Suppressor macrophage (primary cell): ENCODE measurements around the gene N4BP2L2.

Source experiments
- DNase-seq, 4 experiments: peaks; one replicate each; pipeline ENCODE4 v3.0.0-alpha.2; 2020 to 2022

The N4BP2L2 gene

GRCh38 chr13:32425158-32425557 lies 113.4 kb downstream of the N4BP2L2 start:
- no peak for DNase-seq

DNA sequence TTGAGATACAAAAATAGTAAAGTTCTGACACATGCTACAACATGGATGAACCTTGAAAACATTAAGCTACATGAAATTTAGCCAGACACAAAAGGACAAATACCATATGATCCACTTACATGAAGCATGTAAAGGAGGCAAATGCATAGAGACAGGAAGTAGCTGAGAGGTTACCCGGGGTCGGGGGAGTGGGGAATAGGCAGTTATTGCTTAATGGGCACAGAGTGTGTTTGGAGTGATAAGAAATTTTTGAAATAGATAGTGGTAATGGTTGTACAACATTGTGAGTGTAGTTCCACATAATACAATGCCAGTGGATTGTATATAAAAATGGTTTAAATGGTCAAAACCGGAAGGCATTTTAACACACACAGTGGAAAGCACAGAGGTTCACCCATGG lies 115.0 kb downstream of the N4BP2L2 start:
- peak in 3 of 4 experiments; percentile 18 to 35 (median 27) for DNase-seq

- no peak for DNase-seq
These were observed 118.7 kb downstream of the N4BP2L2 start for GRCh38 chr13:32419862-32420261.

- no peak for DNase-seq
These were observed 120.6 kb downstream of the N4BP2L2 start for GRCh38 chr13:32417995-32418394.

DNA sequence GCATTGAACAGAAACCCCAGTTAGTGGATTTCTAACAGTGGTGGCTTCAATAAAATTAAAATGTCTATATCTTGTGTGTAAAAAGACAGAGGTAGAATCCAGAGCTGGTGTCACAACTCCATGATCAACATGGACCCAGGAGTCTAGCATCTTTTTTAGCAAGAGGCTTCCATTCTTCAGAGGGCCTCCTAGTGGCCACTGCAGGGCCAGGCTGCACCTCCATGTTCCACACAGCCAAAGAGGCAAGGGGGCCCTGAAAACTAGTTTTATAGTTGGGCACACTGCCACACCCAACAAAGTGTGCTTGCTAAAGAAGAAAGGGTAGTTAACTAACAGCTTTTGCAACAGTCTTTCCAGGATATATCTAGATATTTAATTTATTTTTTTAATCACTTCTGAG lies 123.6 kb downstream of the N4BP2L2 start:
- DNase-seq = peak in 2 of 4 experiments; percentile 16 to 29

DNA sequence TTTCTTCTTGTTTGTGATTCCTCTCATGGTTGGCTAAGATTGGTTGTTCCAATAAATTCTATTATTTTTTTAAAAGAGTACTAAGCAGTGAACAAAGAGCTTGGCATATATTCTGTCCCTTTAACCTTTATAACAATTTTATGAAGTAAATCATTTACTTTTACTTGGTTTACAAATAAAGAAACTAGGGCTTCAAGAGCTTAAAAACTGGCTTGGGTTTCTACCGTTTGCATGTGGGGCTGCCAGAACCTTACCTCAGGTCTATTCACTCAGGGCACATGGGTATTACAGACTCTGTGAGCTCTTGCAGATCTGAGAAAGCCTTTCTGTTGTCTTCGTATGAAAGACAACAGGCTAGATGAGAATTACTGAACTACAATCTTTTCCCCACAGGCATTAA lies 124.0 kb downstream of the N4BP2L2 start:
- DNase-seq = no peak

- DNase-seq = no peak
These were observed 125.3 kb downstream of the N4BP2L2 start for GRCh38 chr13:32413284-32413683.

DNA sequence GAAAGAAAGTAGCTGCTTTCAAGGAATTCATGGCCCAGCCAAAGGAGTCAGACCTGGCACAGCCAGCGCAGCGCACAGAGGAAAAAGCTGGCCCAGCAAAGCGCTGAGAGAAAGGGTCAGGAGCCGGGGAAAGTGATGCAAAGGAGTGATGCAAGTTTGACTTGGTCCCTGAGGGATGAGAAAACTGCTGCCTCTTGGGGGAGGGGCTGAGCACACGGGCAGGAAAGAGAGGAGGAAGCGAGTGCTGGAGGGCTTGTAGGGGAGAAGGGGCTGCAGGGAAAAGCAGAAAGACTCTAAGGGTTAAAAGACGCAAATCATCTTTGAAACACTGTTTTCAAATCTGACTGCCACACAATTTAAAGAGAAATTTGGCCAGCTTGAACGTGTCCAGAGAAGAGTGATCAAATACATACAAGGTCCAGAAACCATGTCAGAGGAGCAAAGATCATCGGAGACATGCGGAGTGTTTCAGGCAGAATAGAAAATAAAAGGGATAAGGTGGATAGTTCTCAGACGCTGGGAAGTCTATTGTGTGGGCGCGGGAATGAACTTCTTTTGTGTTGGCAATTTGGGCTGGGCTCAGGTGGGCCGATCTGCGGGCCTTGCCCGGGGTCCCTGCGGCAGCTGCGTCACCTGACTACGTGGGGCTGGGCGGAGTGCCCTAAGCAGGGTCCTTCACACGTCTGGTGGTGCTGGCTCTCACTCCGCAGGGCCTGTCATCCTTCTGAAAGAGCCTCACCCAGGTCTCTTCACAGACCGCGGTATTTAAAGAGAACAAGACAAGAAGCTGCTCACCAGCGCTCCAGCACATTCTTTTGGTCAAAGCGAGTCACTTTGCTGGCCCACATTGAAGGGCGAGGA lies 128.8 kb downstream of the N4BP2L2 start:
- no peak for DNase-seq

DNA sequence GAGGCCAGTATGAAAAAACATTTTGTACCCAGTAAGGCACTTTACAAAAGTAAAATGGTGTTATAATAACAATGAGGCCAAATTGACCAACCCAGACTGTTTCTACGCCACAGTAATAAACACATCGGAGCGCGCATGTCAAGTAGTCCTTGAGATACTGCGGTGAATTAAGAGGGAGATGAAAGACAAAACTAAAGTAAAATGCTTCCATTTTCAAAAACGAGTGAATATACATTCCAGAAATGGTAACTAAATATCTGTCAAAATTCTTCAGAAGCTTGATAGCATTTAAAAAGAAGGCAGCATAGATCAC lies 129.6 kb downstream of the N4BP2L2 start:
- no peak for DNase-seq

GRCh38 chr13:32408296-32409000 lies 130.1 kb downstream of the N4BP2L2 start:
- no peak for DNase-seq

DNA sequence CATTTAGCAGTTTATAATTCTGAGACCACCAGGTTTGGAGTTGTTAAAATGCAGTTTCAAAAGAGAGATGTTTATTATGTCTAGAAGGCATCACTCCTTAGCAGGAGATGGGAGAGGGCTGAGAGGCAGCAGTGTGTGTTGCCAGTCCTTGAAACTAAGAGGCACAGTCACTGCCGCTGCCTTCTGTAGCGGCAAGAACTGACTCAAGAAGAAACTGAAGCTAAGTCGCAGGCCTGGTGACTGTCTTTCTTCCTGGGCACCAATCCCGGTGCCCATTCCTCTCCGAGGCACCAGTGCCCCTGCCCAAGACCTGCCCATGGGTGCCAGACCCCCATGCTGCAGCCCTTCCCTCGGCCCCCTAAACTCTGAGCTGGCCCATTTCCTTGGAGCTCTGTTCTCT lies 130.7 kb downstream of the N4BP2L2 start:
- no peak for DNase-seq

GRCh38 chr13:32403108-32403507 lies 135.5 kb downstream of the N4BP2L2 start:
- no peak for DNase-seq

DNA sequence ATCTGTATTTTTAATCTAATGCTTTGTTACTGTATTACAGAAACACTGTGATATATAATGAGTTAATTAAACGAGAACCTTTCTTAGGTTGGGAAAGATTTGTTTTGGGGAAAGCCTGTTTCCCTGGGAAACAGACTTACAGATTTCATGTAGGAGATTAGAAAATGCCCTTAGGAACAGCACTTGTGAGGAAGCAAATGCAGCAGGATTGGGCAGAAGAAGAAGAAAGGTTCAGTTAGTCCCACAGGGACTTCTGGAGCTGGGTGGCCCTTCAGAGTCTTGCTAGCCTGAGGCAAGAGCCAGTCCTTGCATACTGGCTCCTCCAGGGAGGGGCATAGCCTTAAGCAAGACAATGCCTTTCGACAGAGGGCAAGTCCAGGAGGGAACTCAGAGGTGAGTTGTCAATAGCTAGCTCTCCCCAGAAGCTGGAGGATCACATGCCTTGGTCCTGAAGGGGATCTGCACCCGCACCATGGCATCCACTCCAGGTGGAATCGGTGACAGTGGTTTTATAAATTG lies 147.4 kb downstream of the N4BP2L2 start:
- no peak for DNase-seq

DNA sequence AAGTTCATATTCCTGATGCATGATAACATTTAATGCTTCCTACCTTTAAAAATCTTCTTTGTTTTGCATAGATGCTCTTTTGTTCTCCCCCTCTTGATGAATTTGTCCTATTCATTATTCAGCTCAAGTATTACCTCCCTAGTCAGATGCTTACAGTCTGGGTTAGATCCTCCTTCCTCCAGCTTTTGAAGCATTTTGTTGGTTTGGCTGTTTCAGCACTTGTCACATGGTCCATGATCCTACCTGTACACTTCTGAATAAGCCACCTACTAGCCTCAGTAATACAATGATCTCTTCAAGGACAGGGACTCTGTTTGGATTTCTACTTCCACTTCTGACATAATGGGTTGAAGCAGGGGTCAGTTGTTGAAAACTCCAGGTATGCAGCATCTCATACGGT lies 148.1 kb downstream of the N4BP2L2 start:
- DNase-seq = no peak

GRCh38 chr13:32390048-32390447 lies 148.5 kb downstream of the N4BP2L2 start:
- DNase-seq = no peak

DNA sequence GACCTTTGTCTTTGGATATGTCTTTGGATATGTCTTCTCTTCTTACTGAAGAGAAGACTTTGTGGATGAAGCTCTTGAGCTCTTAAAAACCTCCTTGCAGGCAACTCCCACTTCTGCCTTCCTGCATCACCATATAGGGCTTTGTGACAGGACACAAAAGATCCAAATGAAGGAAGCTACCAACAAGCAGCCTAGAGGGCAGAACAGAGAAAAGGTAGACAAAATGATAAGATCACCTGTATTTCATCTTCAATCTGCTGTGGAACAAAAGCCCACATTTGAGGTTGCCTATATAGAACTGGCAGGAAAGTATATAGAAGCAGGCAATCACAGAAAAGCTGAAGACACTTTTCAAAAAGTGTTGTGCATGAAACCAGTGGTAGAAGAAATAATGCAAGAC lies 153.2 kb downstream of the N4BP2L2 start:
- DNase-seq = no peak

DNA sequence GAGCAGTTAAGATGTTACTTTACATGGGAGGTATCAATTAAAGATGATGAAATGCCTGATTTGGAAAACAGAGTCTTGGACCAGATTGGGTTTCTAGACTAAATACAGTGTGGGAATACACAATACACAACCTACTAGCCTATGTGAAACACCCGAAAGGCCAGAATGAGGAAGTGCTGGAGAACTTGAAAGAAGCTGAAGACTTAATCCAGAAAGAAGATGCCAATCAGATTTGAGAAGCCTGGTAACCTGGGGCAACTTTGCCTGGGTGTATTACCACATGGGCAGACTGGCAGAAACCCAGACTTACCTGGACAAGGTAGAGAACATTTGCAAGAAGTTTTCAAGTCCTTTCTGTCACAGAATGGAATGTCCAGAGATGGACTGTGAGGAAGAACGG lies 153.9 kb downstream of the N4BP2L2 start:
- DNase-seq = peak in 2 of 4 experiments; percentile 26 to 30

DNA sequence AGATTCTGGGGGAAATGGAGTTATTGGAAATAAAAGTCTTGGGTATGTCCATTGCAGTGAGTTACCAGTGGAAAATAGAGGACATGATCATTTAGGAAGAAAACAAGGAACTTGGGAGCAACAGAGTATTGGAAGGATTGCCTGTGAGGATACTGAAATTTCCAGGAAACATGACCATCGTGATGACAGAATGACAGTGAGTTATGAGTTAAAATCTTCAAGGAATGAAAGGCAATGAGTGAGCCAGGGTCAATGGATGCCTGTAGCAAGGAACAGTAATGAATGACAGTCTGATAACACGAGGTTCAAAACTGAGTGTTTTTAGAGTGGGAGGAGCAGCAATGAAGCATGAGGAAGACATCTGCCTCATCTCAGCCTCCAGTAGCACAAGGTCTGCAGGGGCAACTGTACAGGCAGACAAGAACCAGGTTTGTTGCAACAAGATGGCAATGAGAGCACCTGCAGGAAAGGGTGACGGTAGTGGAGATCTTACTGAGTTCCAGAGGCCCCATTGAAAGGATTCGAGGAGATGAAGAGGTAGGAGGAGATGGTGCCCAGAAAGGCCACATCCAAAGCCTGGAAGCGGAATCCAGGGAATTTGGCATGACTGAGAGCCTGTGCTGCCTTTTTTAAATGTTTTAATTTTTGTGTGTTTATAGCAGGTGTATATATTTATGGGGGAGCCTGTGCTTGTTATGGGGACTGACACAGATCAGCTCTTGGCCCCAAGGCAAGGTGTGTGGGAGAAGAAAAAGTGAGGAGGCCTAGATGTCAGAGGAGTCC lies 154.6 kb downstream of the N4BP2L2 start:
- no peak for DNase-seq
